Loucy (cell line): Measurements from ENCODE around the gene CYFIP2.

Experiments used
- H2AFZ ChIP-seq: fragments of 200-600 bp; sonication (generic); 2 replicates; pipeline ENCODE4 v1.6.0; 2016; ENCODE audit warnings: antibody characterized with exemption, mild to moderate bottlenecking, low read length, moderate library complexity
- H3F3A ChIP-seq: fragments of 200-600 bp; 2 replicates; pipeline ENCODE4 v1.6.0; 2016; ENCODE audit warnings: antibody characterized with exemption, low read depth, mild to moderate bottlenecking
- H3K27me3 ChIP-seq: fragments of 200-600 bp; sonication (generic); 2 replicates; pipeline ENCODE4 v1.6.1; 2014; ENCODE audit warnings: low read length, mild to moderate bottlenecking; ENCODE audit not compliant: insufficient read depth, poor library complexity, severe bottlenecking
- H3K36me3 ChIP-seq: fragments of 200-600 bp; sonication (generic); 2 replicates; pipeline ENCODE4 v1.6.1; 2016; ENCODE audit warnings: low read length; ENCODE audit not compliant: insufficient read depth
- H3K4me1 ChIP-seq: fragments of 200-600 bp; sonication (generic); 2 replicates; pipeline ENCODE4 v1.5.1; 2014; ENCODE audit warnings: low read length, mild to moderate bottlenecking; ENCODE audit not compliant: insufficient read depth, poor library complexity, severe bottlenecking
- H3K4me2 ChIP-seq: fragments of 200-600 bp; sonication (generic); 2 replicates; pipeline ENCODE4 v1.6.0; 2014; ENCODE audit warnings: antibody characterized with exemption, low read length, low read depth, mild to moderate bottlenecking; ENCODE audit not compliant: poor library complexity, severe bottlenecking
- H3K4me3 ChIP-seq: fragments of 200-600 bp; sonication (generic); 2 replicates; pipeline ENCODE4 v1.5.1; 2014; ENCODE audit warnings: low read length, mild to moderate bottlenecking, mixed read lengths; ENCODE audit not compliant: poor library complexity, severe bottlenecking
- H3K79me2 ChIP-seq: fragments of 200-600 bp; sonication (generic); 2 replicates; pipeline ENCODE4 v1.6.1; 2014; ENCODE audit warnings: low read length; ENCODE audit not compliant: insufficient read depth
- H3K9ac ChIP-seq: fragments of 200-600 bp; sonication (generic); 2 replicates; pipeline ENCODE4 v1.6.0; 2014; ENCODE audit warnings: mild to moderate bottlenecking, low read depth, low read length, moderate library complexity; ENCODE audit not compliant: poor library complexity, severe bottlenecking
- H3K9me2 ChIP-seq: fragments of 200-600 bp; sonication (generic); replicated peaks from 2 replicates; pipeline ENCODE4 v1.6.1; 2016; ENCODE audit warnings: low read depth, low read length, mixed read lengths
- H3K9me3 ChIP-seq: fragments of 200-600 bp; sonication (generic); 2 replicates; pipeline ENCODE4 v1.6.1; 2014; ENCODE audit warnings: mild to moderate bottlenecking, antibody characterized with exemption, low read length, low read depth; ENCODE audit not compliant: insufficient read depth
- H4K20me1 ChIP-seq: fragments of 200-600 bp; sonication (generic); 2 replicates; pipeline ENCODE4 v1.6.0; 2014; ENCODE audit warnings: antibody characterized with exemption, low read length, mild to moderate bottlenecking; ENCODE audit not compliant: insufficient read depth, poor library complexity, severe bottlenecking
- EZH2phosphoT487 ChIP-seq: fragments of 200-600 bp; IDR thresholded peaks from 2 replicates; pipeline ENCODE4 v1.6.1; 2018; ENCODE audit warnings: antibody characterized with exemption, mild to moderate bottlenecking, moderate library complexity, borderline replicate concordance
- TF ChIP-seq, protein P1 (sequence below): fragments of 200-600 bp; sonication (generic); conservative IDR thresholded peaks from 2 replicates; pipeline ENCODE4 v1.5.1; 2014; ENCODE audit warnings: mild to moderate bottlenecking, antibody characterized with exemption, low read length

The CYFIP2 gene

DNA sequence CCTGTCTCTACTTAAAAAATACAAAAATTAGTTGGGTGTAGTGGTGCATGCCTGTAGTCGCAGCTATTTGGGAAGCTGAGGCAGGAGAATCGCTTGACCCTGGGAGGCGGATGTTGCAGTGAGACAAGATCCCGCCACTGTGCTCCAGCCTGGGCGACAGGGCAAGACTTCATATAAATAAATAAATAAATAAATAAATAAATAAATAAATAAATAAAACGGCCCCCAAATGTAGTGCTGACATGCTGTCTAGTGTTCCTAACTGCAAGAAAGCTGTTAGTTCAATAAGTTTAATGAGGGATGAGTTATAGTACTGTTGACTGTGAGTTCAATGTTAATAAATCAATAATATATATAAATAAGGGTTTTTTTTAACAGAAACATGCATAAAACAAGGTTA is 7.5 kb upstream of the CYFIP2 start:
- Histone ChIP-seq H3K4me1 (no peaks in the 10 kb centered on the region), H3K36me3 (peaks cover 14% of the 10 kb centered on the region; the same call in 1 of the 2 replicates), H3K9ac (no peak overlapping the region), H3K27me3 (no peaks in the 10 kb centered on the region), H3K79me2 (no peaks in the 10 kb centered on the region), H3K4me3 (no peak overlapping the region), H3K9me3 (no peaks in the 10 kb centered on the region), H3K9me2 (no peaks in the 10 kb centered on the region), H3K4me2 (no peak overlapping the region), H4K20me1 (no peaks in the 10 kb centered on the region), H3F3A (no peaks in the 10 kb centered on the region), H2AFZ (no peak overlapping the region)
- no peak for TF ChIP-seq EZH2phosphoT487
- TF ChIP-seq, protein P1, sequence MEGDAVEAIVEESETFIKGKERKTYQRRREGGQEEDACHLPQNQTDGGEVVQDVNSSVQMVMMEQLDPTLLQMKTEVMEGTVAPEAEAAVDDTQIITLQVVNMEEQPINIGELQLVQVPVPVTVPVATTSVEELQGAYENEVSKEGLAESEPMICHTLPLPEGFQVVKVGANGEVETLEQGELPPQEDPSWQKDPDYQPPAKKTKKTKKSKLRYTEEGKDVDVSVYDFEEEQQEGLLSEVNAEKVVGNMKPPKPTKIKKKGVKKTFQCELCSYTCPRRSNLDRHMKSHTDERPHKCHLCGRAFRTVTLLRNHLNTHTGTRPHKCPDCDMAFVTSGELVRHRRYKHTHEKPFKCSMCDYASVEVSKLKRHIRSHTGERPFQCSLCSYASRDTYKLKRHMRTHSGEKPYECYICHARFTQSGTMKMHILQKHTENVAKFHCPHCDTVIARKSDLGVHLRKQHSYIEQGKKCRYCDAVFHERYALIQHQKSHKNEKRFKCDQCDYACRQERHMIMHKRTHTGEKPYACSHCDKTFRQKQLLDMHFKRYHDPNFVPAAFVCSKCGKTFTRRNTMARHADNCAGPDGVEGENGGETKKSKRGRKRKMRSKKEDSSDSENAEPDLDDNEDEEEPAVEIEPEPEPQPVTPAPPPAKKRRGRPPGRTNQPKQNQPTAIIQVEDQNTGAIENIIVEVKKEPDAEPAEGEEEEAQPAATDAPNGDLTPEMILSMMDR: no peak

DNA sequence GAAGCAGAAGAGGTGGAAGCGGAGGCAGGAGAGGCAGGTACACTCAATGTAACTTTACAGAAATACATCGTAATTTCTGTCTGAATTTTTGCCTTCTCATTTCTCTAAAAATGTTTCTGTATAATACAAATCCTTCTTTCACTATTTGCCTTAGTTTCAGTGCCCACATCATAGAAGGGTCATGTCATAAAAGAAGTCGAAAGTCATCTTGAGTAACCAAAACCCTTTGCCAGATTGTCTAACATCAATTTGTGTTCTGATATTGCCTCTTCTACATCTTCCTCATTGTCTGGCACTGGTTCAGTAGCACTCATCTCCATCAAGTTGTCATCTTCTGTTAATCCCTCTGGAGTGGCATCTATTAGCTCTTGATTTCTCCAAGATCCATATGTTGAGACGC is 6.2 kb upstream of the CYFIP2 start:
- H3K9me2 ChIP-seq: no peaks in the 10 kb centered on the region
- no peaks in the 10 kb centered on the region for H3K27me3 ChIP-seq
- H3K4me1 ChIP-seq: no peaks in the 10 kb centered on the region
- H3F3A ChIP-seq: no peaks in the 10 kb centered on the region
- no peaks in the 10 kb centered on the region for H3K9me3 ChIP-seq
- H4K20me1 ChIP-seq: no peaks in the 10 kb centered on the region
- H2AFZ ChIP-seq: no peak overlapping the region
- H3K9ac ChIP-seq: no peak overlapping the region
- TF ChIP-seq, protein P1: no peak
- no peak for TF ChIP-seq EZH2phosphoT487
- peaks cover 1% of the 10 kb centered on the region; the same call in 1 of the 2 replicates for H3K36me3 ChIP-seq
- H3K4me3 ChIP-seq: no peak overlapping the region
- H3K79me2 ChIP-seq: no peaks in the 10 kb centered on the region
- no peak overlapping the region for H3K4me2 ChIP-seq

DNA sequence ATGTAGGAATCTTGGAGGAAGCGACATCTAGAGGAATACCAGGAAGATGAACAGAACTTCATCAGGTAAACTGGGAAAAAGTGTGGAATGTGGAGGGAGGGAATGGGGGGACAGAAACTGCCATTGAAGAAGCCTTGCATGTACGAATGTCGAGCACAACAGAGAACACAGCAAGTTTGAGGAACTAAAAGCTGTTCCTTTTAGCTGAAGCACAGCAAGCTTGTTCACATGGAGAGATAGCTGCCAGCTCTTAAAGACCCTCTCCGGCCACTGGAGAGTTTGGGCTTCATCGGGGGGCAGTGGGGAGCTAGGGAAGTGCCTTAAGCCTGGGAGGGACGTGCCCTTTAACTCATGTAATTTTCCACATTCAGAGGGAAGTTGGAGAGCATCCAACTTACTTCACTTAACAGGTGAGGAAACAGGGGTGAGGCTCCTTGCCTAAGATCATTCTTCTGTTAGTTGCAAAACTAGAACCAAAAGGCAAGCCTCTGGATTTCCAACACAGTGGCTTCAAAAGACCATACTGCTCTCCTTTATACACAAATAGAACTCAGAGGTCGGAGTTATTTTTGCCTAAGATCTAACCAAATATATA is 2.3 kb upstream of the CYFIP2 start:
- no peaks in the 10 kb centered on the region for H3K27me3 ChIP-seq
- TF ChIP-seq, protein P1: no peak
- TF ChIP-seq EZH2phosphoT487: no peak
- no peaks in the 10 kb centered on the region for H3F3A ChIP-seq
- H4K20me1 ChIP-seq: peaks cover 10% of the 10 kb centered on the region
- H3K9me2 ChIP-seq: no peaks in the 10 kb centered on the region
- no peak overlapping the region for H2AFZ ChIP-seq
- H3K9ac ChIP-seq: no peak overlapping the region
- H3K79me2 ChIP-seq: peaks cover 32% of the 10 kb centered on the region
- H3K4me2 ChIP-seq: no peak overlapping the region
- H3K4me1 ChIP-seq: peaks cover 21% of the 10 kb centered on the region
- H3K4me3 ChIP-seq: no peak overlapping the region
- no peaks in the 10 kb centered on the region for H3K36me3 ChIP-seq
- no peaks in the 10 kb centered on the region for H3K9me3 ChIP-seq
